WERI-Rb-1 (cell line): ENCODE measurements around the gene ZNF778.
"Not testable (repeated sequence)": the region's sequence is repeated elsewhere in the genome, so short reads cannot be mapped to it uniquely, and the experiment has no call there.

ENCODE experiments used
- DNase-seq: peaks from one replicate; pipeline ENCODE4 v3.0.0-alpha.2; 2020
- H3K27ac ChIP-seq: fragments of 250-450 bp; sonication (Bioruptor Pico); 2 replicates; pipeline ENCODE4 v1.5.1; 2020; ENCODE audit warnings: mild to moderate bottlenecking, moderate library complexity
- H3K27me3 ChIP-seq: fragments of 250-450 bp; sonication (Bioruptor Pico); 2 replicates; pipeline ENCODE4 v1.5.1; 2021; ENCODE audit warnings: mild to moderate bottlenecking, low read depth, moderate library complexity; ENCODE audit not compliant: insufficient read depth, severe bottlenecking
- H3K36me3 ChIP-seq: fragments of 250-450 bp; sonication (Bioruptor Pico); 2 replicates; pipeline ENCODE4 v1.5.1; 2020; ENCODE audit warnings: mild to moderate bottlenecking, moderate library complexity
- H3K4me3 ChIP-seq: 2 replicates; pipeline ENCODE4 v1.5.1; 2011; ENCODE audit warnings: low read depth, mild to moderate bottlenecking, control low read depth, low read length
- H3K9me3 ChIP-seq: fragments of 250-450 bp; sonication (Bioruptor Pico); 2 replicates; pipeline ENCODE4 v1.5.1; 2021; ENCODE audit warnings: mild to moderate bottlenecking, moderate library complexity; ENCODE audit not compliant: severe bottlenecking
- CTCF ChIP-seq: IDR thresholded peaks from 2 replicates; pipeline ENCODE4 v1.5.1; 2011; ENCODE audit warnings: low read depth, mild to moderate bottlenecking, control low read depth, inconsistent platforms, low read length

Gene ZNF778

GRCh38 chr16:89266521-89267134 is 49.1 kb downstream of the ZNF778 start:
- H3K9me3 ChIP-seq: no peaks in the 10 kb centered on the region
- no peaks in the 10 kb centered on the region for H3K36me3 ChIP-seq
- no peaks in the 10 kb centered on the region for H3K27me3 ChIP-seq
- TF ChIP-seq CTCF: no peak
- DNase-seq: no peak
- H3K27ac ChIP-seq: no peak overlapping the region
- H3K4me3 ChIP-seq: no peak overlapping the region

- not testable (repeated sequence) for H3K36me3 ChIP-seq, DNase-seq, H3K9me3 ChIP-seq, H3K27ac ChIP-seq, H3K4me3 ChIP-seq, H3K27me3 ChIP-seq
These were observed 50.2 kb downstream of the ZNF778 start for GRCh38 chr16:89267746-89268145.

GRCh38 chr16:89268585-89268984 is 51.1 kb downstream of the ZNF778 start:
- no peak overlapping the region for H3K27ac ChIP-seq
- no peak for TF ChIP-seq CTCF
- H3K9me3 ChIP-seq: no peaks in the 10 kb centered on the region
- H3K4me3 ChIP-seq: no peak overlapping the region
- no peak for DNase-seq
- H3K36me3 ChIP-seq: no peaks in the 10 kb centered on the region
- H3K27me3 ChIP-seq: no peaks in the 10 kb centered on the region

- TF ChIP-seq CTCF: no peak
- Histone ChIP-seq H3K27me3 (no peaks in the 10 kb centered on the region), H3K27ac (no peak overlapping the region), H3K4me3 (no peak overlapping the region), H3K9me3 (no peaks in the 10 kb centered on the region), H3K36me3 (no peaks in the 10 kb centered on the region)
- DNase-seq: no peak
These were observed 51.7 kb downstream of the ZNF778 start for GRCh38 chr16:89268987-89269735.

DNA sequence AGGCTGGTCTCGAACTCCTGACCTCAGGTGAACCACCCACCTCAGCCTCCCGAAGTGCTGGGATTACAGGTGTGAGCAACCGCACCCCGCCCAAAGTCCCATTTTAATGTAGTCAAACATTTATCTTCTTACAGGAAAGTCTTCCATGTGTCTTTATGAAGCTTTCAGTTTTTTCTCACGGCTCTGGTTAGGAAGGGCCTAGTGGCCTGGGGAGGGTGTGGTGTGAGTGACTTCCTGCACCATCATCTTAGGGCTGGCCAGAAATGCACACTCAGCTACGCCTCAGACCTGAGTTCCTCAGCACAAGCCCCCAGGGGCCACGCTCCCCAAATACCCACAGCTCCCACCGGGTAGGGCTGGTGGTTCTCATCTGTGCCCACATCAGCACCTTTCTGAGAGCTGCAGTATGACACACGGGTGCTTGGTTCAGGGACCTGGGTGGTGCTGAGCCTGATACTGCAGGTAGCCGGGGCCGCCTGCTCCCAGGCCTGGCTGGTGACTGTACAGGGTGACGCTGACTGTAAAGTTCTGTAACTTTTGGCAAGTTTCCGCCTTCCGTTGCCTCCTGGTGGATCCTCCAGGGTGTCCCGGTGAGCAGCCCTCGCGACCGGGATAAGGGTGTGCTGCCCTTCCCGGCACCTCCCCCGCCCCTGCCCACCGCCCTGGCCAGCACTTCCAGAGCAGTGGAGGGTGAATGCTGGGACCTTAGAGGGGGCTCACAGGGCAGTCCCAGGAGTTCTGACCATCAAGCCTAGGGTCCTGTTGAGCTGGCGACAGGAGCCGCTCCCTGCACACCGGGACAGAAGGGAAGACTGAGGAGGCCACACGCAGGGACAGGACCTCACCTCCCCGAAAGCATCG is 52.5 kb downstream of the ZNF778 start:
- H3K4me3 ChIP-seq: no peak overlapping the region
- no peaks in the 10 kb centered on the region for H3K9me3 ChIP-seq
- H3K27me3 ChIP-seq: no peaks in the 10 kb centered on the region
- DNase-seq: no peak
- H3K27ac ChIP-seq: no peak overlapping the region
- no peaks in the 10 kb centered on the region for H3K36me3 ChIP-seq
- no peak for TF ChIP-seq CTCF
